GM21717 (cell line): ENCODE measurements around the gene SPTLC3.

Experiments used
- ATAC-seq: cut with Tn5 transposase; IDR thresholded peaks from one replicate; pipeline ENCODE4 v1.9.1; 2021; ENCODE audit warnings: mild to moderate bottlenecking, moderate library complexity; ENCODE audit not compliant: unreplicated experiment

Gene SPTLC3

GRCh38 chr20:13130061-13130706, 121.4 kb downstream of the SPTLC3 start:
- ATAC-seq, result no peak

GRCh38 chr20:13130707-13131103, 121.9 kb downstream of the SPTLC3 start:
- ATAC-seq, result no peak

- no peak for ATAC-seq
Measured at GRCh38 chr20:13131688-13132087, 122.9 kb downstream of the SPTLC3 start.

- no peak for ATAC-seq
Measured at GRCh38 chr20:13139459-13140150, 130.8 kb downstream of the SPTLC3 start.

- no peak for ATAC-seq
Measured at GRCh38 chr20:13140201-13140600, 131.4 kb downstream of the SPTLC3 start.

- no peak for ATAC-seq
Measured at GRCh38 chr20:13140775-13141174, 132.0 kb downstream of the SPTLC3 start.

- ATAC-seq, result no peak
Measured at GRCh38 chr20:13141546-13141945, 132.8 kb downstream of the SPTLC3 start.

GRCh38 chr20:13142143-13142542, 133.4 kb downstream of the SPTLC3 start:
- ATAC-seq, result no peak

GRCh38 chr20:13147071-13147963, 138.5 kb downstream of the SPTLC3 start:
- ATAC-seq, result no peak

- ATAC-seq, result no peak
Measured at GRCh38 chr20:13147971-13148370, 139.2 kb downstream of the SPTLC3 start.

GRCh38 chr20:13148402-13148801, 139.6 kb downstream of the SPTLC3 start:
- no peak for ATAC-seq

GRCh38 chr20:13148961-13149360, 140.2 kb downstream of the SPTLC3 start:
- ATAC-seq, result no peak

GRCh38 chr20:13149371-13150105, 140.8 kb downstream of the SPTLC3 start:
- no peak for ATAC-seq

GRCh38 chr20:13158369-13158768, 149.6 kb downstream of the SPTLC3 start:
- ATAC-seq, result no peak

- ATAC-seq, result no peak
Measured at GRCh38 chr20:13159889-13160288, 151.1 kb downstream of the SPTLC3 start.

GRCh38 chr20:13165203-13165602, 156.4 kb downstream of the SPTLC3 start:
- ATAC-seq, result no peak

GRCh38 chr20:13166011-13166410, 157.2 kb downstream of the SPTLC3 start:
- ATAC-seq, result no peak

- ATAC-seq, result no peak
Measured at GRCh38 chr20:13166437-13166836, 157.7 kb downstream of the SPTLC3 start.

- ATAC-seq, result no peak
Measured at GRCh38 chr20:13169086-13169485, 160.3 kb downstream of the SPTLC3 start.

GRCh38 chr20:13170771-13171170, 162.0 kb downstream of the SPTLC3 start:
- no peak for ATAC-seq

- ATAC-seq, result no peak
Measured at GRCh38 chr20:13173201-13173600, 164.4 kb downstream of the SPTLC3 start.
